Nephron (organoid): ENCODE measurements around the gene NUP42.
A peak's percentile ranks its signal among the peaks of the same experiment; 100 is the strongest.

ENCODE experiments used
- H3K27ac Mint-ChIP-seq, 3 experiments: 2 replicates each; pipeline ENCODE4 v1.8.0; 2020; ENCODE audit warnings: mixed read lengths in 3 of 3, mild to moderate bottlenecking in 2 of 3, moderate library complexity in 1 of 3
- H3K27me3 Mint-ChIP-seq: 2 replicates; pipeline ENCODE4 v1.8.0; 2021; ENCODE audit warnings: low read depth, mild to moderate bottlenecking, moderate library complexity, mixed read lengths
- H3K36me3 Mint-ChIP-seq: 2 replicates; pipeline ENCODE4 v1.8.0; 2020; ENCODE audit warnings: low read depth, mixed read lengths
- H3K4me1 Mint-ChIP-seq: 2 replicates; pipeline ENCODE4 v1.8.0; 2020; ENCODE audit warnings: mixed read lengths
- H3K4me3 Mint-ChIP-seq, 3 experiments: 2 replicates each; pipeline ENCODE4 v1.8.0; 2020; ENCODE audit warnings: mild to moderate bottlenecking in 3 of 3, mixed read lengths in 3 of 3, moderate library complexity in 2 of 3
- H3K9me3 Mint-ChIP-seq: 2 replicates; pipeline ENCODE4 v1.8.0; 2020; ENCODE audit warnings: mixed read lengths
- CTCF ChIP-seq, 3 experiments: fragments of 200-600 bp; sonication (generic); IDR thresholded peaks; one replicate each; pipeline ENCODE4 v1.5.0; 2021; ENCODE audit warnings: antibody characterized with exemption in 3 of 3; ENCODE audit not compliant: unreplicated experiment in 3 of 3

NUP42 gene

DNA sequence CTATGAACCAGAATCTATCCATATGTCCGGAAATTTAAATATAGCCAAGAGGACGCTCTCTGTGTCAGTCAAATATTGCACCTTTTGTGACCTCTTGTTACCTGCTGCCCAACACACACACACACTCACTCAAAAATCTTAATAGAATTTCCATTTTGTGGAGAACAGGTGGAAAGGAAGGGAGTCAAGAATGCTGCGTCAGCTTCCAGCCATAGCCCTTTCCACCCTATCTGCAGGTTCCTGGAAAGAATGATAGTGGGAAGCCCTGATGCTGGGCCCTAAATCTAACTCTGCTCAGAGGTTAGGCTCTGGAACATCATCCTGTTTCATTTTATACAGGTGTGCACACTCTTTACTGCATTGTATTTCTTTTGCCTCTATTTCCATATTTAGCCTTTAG, 55.2 kb downstream of the NUP42 start:
- no peaks in the 10 kb centered on the region for H3K27me3 Mint-ChIP-seq
- no peak overlapping the region for H3K4me3 Mint-ChIP-seq
- no peak for TF ChIP-seq CTCF (IDR thresholded peaks at IDR 0.05; ENCODE audit: unreplicated experiment in 3 of 3)
- no peak overlapping the region for H3K27ac Mint-ChIP-seq
- H3K36me3 Mint-ChIP-seq: no peaks in the 10 kb centered on the region
- H3K9me3 Mint-ChIP-seq: no peaks in the 10 kb centered on the region
- no peaks in the 10 kb centered on the region for H3K4me1 Mint-ChIP-seq

DNA sequence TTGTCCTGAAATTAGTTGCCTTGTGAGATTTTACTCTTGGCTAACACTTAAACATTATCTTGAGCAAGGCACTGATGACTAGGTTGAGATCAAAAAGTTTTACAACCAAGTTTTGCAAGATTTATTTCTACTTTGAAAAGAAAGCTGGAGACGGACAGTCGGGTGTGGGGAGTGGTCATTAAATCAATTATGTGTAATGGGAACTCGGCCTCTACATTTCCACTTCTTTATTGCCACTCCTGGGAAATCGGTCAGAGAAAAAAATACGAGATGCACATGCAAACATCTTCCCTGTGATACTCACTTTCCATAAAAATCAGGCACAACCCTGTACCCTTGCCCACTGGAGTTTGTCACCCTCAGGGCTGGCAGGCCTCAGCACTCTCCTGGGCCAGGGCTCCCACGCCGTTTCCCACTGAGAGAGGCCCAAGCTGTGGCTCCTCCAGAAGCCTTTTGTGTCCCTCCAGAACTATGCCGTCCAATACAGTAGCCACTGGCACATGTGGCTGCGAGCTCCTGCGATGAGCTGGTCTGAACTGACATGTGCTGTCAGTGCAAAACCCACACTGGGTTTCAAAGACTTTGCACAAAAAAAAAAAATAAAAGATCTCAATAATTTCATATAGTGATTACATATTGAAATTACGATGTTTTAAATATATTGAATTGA, 57.3 kb downstream of the NUP42 start:
- Mint-ChIP-seq H3K9me3 (no peaks in the 10 kb centered on the region), H3K4me3 (no peak overlapping the region)

GRCh38 chr7:23239698-23240097, 57.9 kb downstream of the NUP42 start:
- TF ChIP-seq CTCF (IDR thresholded peaks at IDR 0.05; ENCODE audit: unreplicated experiment in 3 of 3): no peak
- no peak overlapping the region for H3K27ac Mint-ChIP-seq
- H3K27me3 Mint-ChIP-seq: peaks cover 9% of the 10 kb centered on the region
- H3K4me1 Mint-ChIP-seq: peaks cover 13% of the 10 kb centered on the region
- H3K36me3 Mint-ChIP-seq: no peaks in the 10 kb centered on the region
- H3K9me3 Mint-ChIP-seq: no peaks in the 10 kb centered on the region
- H3K4me3 Mint-ChIP-seq: no peak overlapping the region

More for the DNA sequence above, 57.3 kb downstream of the NUP42 start:
- Mint-ChIP-seq H3K27ac (no peak overlapping the region), H3K4me1 (peaks cover 8% of the 10 kb centered on the region), H3K27me3 (peaks cover 6% of the 10 kb centered on the region), H3K36me3 (no peaks in the 10 kb centered on the region)
- no peak for TF ChIP-seq CTCF (IDR thresholded peaks at IDR 0.05; ENCODE audit: unreplicated experiment in 3 of 3)

- H3K27ac Mint-ChIP-seq: no peak overlapping the region
These were observed 60.5 kb downstream of the NUP42 start for GRCh38 chr7:23242321-23242720.

DNA sequence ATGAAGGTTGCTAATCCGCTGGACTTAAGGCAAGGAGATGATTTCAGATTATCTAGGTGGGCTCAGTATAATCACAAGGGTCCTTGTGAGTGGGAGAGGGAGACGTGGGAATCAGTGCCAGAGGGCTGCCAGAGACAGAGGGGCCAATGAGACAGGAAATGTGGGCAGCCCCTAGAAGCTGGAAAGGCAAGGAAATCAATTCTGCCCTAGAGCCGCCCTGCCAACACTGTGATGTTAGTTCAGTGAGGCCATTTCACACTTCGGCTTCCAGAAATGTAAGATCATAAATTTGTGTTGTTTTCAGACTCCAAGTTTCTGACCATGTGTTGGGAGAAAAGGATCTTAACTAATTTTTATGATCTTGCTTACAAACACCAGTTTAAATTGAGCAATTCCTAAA, 61.1 kb downstream of the NUP42 start:
- H3K9me3 Mint-ChIP-seq: no peaks in the 10 kb centered on the region
- H3K36me3 Mint-ChIP-seq: no peaks in the 10 kb centered on the region
- H3K27me3 Mint-ChIP-seq: peaks cover 12% of the 10 kb centered on the region
- no peak overlapping the region for H3K4me3 Mint-ChIP-seq
- no peak for TF ChIP-seq CTCF (IDR thresholded peaks at IDR 0.05; ENCODE audit: unreplicated experiment in 3 of 3)
- peaks cover 20% of the 10 kb centered on the region for H3K4me1 Mint-ChIP-seq
- H3K27ac Mint-ChIP-seq: peak overlapping the region in 2 of 3 experiments; percentile 24 to 39

More at GRCh38 chr7:23242321-23242720, 60.5 kb downstream of the NUP42 start:
- H3K4me3 Mint-ChIP-seq: no peak overlapping the region
- no peak for TF ChIP-seq CTCF (IDR thresholded peaks at IDR 0.05; ENCODE audit: unreplicated experiment in 3 of 3)
- H3K36me3 Mint-ChIP-seq: no peaks in the 10 kb centered on the region
- H3K27me3 Mint-ChIP-seq: peaks cover 11% of the 10 kb centered on the region
- no peaks in the 10 kb centered on the region for H3K9me3 Mint-ChIP-seq
- H3K4me1 Mint-ChIP-seq: peaks cover 20% of the 10 kb centered on the region

- no peak for TF ChIP-seq CTCF (IDR thresholded peaks at IDR 0.05; ENCODE audit: unreplicated experiment in 3 of 3)
- Mint-ChIP-seq H3K27me3 (peaks cover 14% of the 10 kb centered on the region), H3K4me3 (peak within 1 kb of the TSS in 2 of 3 experiments; percentile 30 to 67), H3K27ac (peak within 1 kb of the TSS in 1 of 3 experiments; percentile 15), H3K9me3 (peaks cover 22% of the 10 kb centered on the region), H3K4me1 (peaks cover 20% of the 10 kb centered on the region), H3K36me3 (no peaks in the 10 kb centered on the region)
These were observed 64.7 kb downstream of the NUP42 start, which contains the start of gene GPNMB for GRCh38 chr7:23246555-23246954. Gene GPNMB, plus strand, starts transcription at chr7:23246775. Its CDS starts 83 bp downstream, at chr7:23246858.
